Chondrocyte (in vitro differentiated cells): ENCODE data around the gene MYT1. TPM values are rescaled to one million over a fixed set of nuclear protein-coding genes. Genes with fewer than 3 reads are reported as not detected.
A peak's percentile ranks its signal among the peaks of the same experiment; 100 is the strongest.

ENCODE experiments used
- DNase-seq: peaks from one replicate; pipeline ENCODE4 v3.0.0; 2021; ENCODE audit warnings: mixed read lengths, low spot score
- H3K27ac Mint-ChIP-seq: one replicate; pipeline ENCODE4 v1.8.0; 2021; ENCODE audit warnings: mild to moderate bottlenecking, moderate library complexity, mixed read lengths; ENCODE audit not compliant: unreplicated experiment
- H3K27me3 Mint-ChIP-seq: 2 replicates; pipeline ENCODE4 v1.8.0; 2021; ENCODE audit warnings: low read depth, mixed read lengths
- H3K36me3 Mint-ChIP-seq: 2 replicates; pipeline ENCODE4 v1.8.0; 2021; ENCODE audit warnings: low read depth, mixed read lengths
- H3K4me1 Mint-ChIP-seq: 2 replicates; pipeline ENCODE4 v1.8.0; 2021; ENCODE audit warnings: low read depth, mild to moderate bottlenecking, mixed read lengths
- H3K4me3 Mint-ChIP-seq: one replicate; pipeline ENCODE4 v1.8.0; 2021; ENCODE audit warnings: mild to moderate bottlenecking, moderate library complexity, mixed read lengths; ENCODE audit not compliant: unreplicated experiment
- H3K9me3 Mint-ChIP-seq: 2 replicates; pipeline ENCODE4 v1.8.0; 2021; ENCODE audit warnings: low read depth, mixed read lengths
- CTCF ChIP-seq: fragments of 200-600 bp; sonication (generic); IDR thresholded peaks from 2 replicates; pipeline ENCODE4 v1.5.0; 2021; ENCODE audit warnings: antibody characterized with exemption, mild to moderate bottlenecking, moderate library complexity
- total RNA-seq: library from RNA; stranded (reverse); gene quantifications from 3 replicates; pipeline ENCODE4 v1.2.1, GENCODE V29; 2021

Gene MYT1
- total RNA-seq, 1 donor from 2014 or later = not detected

- DNase-seq = peak; percentile 63
- H3K4me3 Mint-ChIP-seq = no peak overlapping the region
- no peak for TF ChIP-seq CTCF
- no peaks in the 10 kb centered on the region for H3K36me3 Mint-ChIP-seq
- no peaks in the 10 kb centered on the region for H3K9me3 Mint-ChIP-seq
- H3K27ac Mint-ChIP-seq = no peak overlapping the region
- peaks cover 38% of the 10 kb centered on the region for H3K4me1 Mint-ChIP-seq
- H3K27me3 Mint-ChIP-seq = no peaks in the 10 kb centered on the region
Measured at GRCh38 chr20:64225828-64226598, 61.8 kb downstream of the MYT1 start.

- no peaks in the 10 kb centered on the region for H3K9me3 Mint-ChIP-seq
- H3K4me1 Mint-ChIP-seq = peaks cover 33% of the 10 kb centered on the region
- H3K27me3 Mint-ChIP-seq = no peaks in the 10 kb centered on the region
- H3K4me3 Mint-ChIP-seq = no peak overlapping the region
- peak; percentile 84 for DNase-seq
- no peak for TF ChIP-seq CTCF
- no peak overlapping the region for H3K27ac Mint-ChIP-seq
- no peaks in the 10 kb centered on the region for H3K36me3 Mint-ChIP-seq
Measured at GRCh38 chr20:64226686-64227580, 62.7 kb downstream of the MYT1 start.

GRCh38 chr20:64228086-64228653 is 63.9 kb downstream of the MYT1 start:
- DNase-seq = peak; percentile 28
- H3K27me3 Mint-ChIP-seq = no peaks in the 10 kb centered on the region
- no peaks in the 10 kb centered on the region for H3K36me3 Mint-ChIP-seq
- peaks cover 22% of the 10 kb centered on the region for H3K4me1 Mint-ChIP-seq
- no peak overlapping the region for H3K4me3 Mint-ChIP-seq
- H3K9me3 Mint-ChIP-seq = no peaks in the 10 kb centered on the region
- no peak overlapping the region for H3K27ac Mint-ChIP-seq
- no peak for TF ChIP-seq CTCF

- DNase-seq = peak; percentile 56
- no peak overlapping the region for H3K27ac Mint-ChIP-seq
- no peak overlapping the region for H3K4me3 Mint-ChIP-seq
- no peak for TF ChIP-seq CTCF
- no peaks in the 10 kb centered on the region for H3K27me3 Mint-ChIP-seq
- H3K4me1 Mint-ChIP-seq = peaks cover 15% of the 10 kb centered on the region
- H3K9me3 Mint-ChIP-seq = no peaks in the 10 kb centered on the region
- no peaks in the 10 kb centered on the region for H3K36me3 Mint-ChIP-seq
Measured at GRCh38 chr20:64228751-64229506, 64.7 kb downstream of the MYT1 start.
